Naive B cell (primary cell): Measurements from ENCODE around the gene PDAP1. TPM values are rescaled to one million over a fixed set of nuclear protein-coding genes. Genes with fewer than 3 reads are reported as not detected.
A peak's percentile ranks its signal among the peaks of the same experiment; 100 is the strongest.
"Not testable (repeated sequence)": the region's sequence is repeated elsewhere in the genome, so short reads cannot be mapped to it uniquely, and the experiment has no call there.

ENCODE experiments used
- ATAC-seq, 2 donors: fragments of 150-1000 bp; cut with Tn5 transposase; 2 replicates each; pipeline ENCODE4 v1.10.0; 2021; ENCODE audit warnings: low read depth in 2 of 2, mild to moderate bottlenecking in 2 of 2, moderate library complexity in 2 of 2
- DNase-seq: peaks from one replicate; pipeline ENCODE4 v3.0.0; 2022
- H3K27ac Mint-ChIP-seq, 6 donors: one replicate each; pipeline ENCODE4 v1.8.0; 2020 to 2022; ENCODE audit warnings: mild to moderate bottlenecking in 6 of 6, mixed read lengths in 6 of 6, moderate library complexity in 5 of 6, inconsistent platforms in 2 of 6
- H3K27me3 Mint-ChIP-seq, 3 donors: one replicate each; pipeline ENCODE4 v1.8.0; 2021 to 2022; ENCODE audit warnings: mixed read lengths in 3 of 3, mild to moderate bottlenecking in 1 of 3
- H3K36me3 Mint-ChIP-seq, 2 donors: one replicate each; pipeline ENCODE4 v1.8.0; 2020 to 2022; ENCODE audit warnings: mixed read lengths in 2 of 2, inconsistent platforms in 1 of 2, mild to moderate bottlenecking in 1 of 2
- H3K4me1 Mint-ChIP-seq, 3 donors: one replicate each; pipeline ENCODE4 v1.8.0; 2020 to 2022; ENCODE audit warnings: mixed read lengths in 3 of 3, inconsistent platforms in 1 of 3, mild to moderate bottlenecking in 1 of 3, moderate library complexity in 1 of 3
- H3K4me3 Mint-ChIP-seq, 8 donors: one replicate each; pipeline ENCODE4 v1.8.0; 2020 to 2022; ENCODE audit warnings: mild to moderate bottlenecking in 8 of 8, mixed read lengths in 8 of 8, moderate library complexity in 8 of 8, inconsistent platforms in 2 of 8
- H3K9me3 Mint-ChIP-seq, 7 donors: one replicate each; pipeline ENCODE4 v1.8.0; 2020 to 2022; ENCODE audit warnings: mixed read lengths in 7 of 7, mild to moderate bottlenecking in 5 of 7, inconsistent platforms in 2 of 7, moderate library complexity in 1 of 7
- polyA plus RNA-seq, 6 donors: library from polyadenylated mRNA; unstranded; fragments of 300-500 nt; fragmentation: Illumina TruSeq; gene quantifications; one replicate each; pipeline ENCODE4 v1.2.3, GENCODE V29; 2021; ENCODE audit warnings: low read depth in 6 of 6

Gene PDAP1
- polyA plus RNA-seq, 6 donors from 2014 or later: 23.3 to 28.5 (median 25.7) TPM

- Mint-ChIP-seq H3K4me3 (no peak overlapping the region), H3K27ac (peak overlapping the region in 4 of 6 donors; percentile 42 to 94 (median 82)), H3K36me3 (no peaks in the 10 kb centered on the region), H3K27me3 (no peaks in the 10 kb centered on the region), H3K4me1 (peaks cover 13 to 42% (median 27%) of the 10 kb centered on the region in 3 donors), H3K9me3 (no peaks in the 10 kb centered on the region)
- DNase-seq: peak; percentile 25
- peak; percentile 53 to 65 for ATAC-seq
Observed at GRCh38 chr7:99386584-99387238, 21.7 kb downstream of the PDAP1 start.

- Mint-ChIP-seq H3K27ac (peak overlapping the region in 4 of 6 donors; percentile 30 to 94 (median 68)), H3K4me1 (peaks cover 21 to 52% (median 38%) of the 10 kb centered on the region in 3 donors), H3K36me3 (no peaks in the 10 kb centered on the region), H3K4me3 (no peak overlapping the region), H3K9me3 (no peaks in the 10 kb centered on the region), H3K27me3 (no peaks in the 10 kb centered on the region)
- ATAC-seq: no peak
- no peak for DNase-seq
Observed at GRCh38 chr7:99385564-99385963, 22.8 kb downstream of the PDAP1 start.

- DNase-seq: no peak
- peak overlapping the region in 5 of 6 donors; percentile 42 to 94 (median 86) for H3K27ac Mint-ChIP-seq
- no peak for ATAC-seq
- peaks cover 28 to 62% (median 48%) of the 10 kb centered on the region in 3 donors for H3K4me1 Mint-ChIP-seq
- H3K36me3 Mint-ChIP-seq: no peaks in the 10 kb centered on the region
- H3K4me3 Mint-ChIP-seq: peak overlapping the region in 2 of 8 donors; percentile 1 to 16
- no peaks in the 10 kb centered on the region for H3K27me3 Mint-ChIP-seq
- no peaks in the 10 kb centered on the region for H3K9me3 Mint-ChIP-seq
Observed at GRCh38 chr7:99384523-99384922, 23.9 kb downstream of the PDAP1 start.

GRCh38 chr7:99383791-99384370 is 24.5 kb downstream of the PDAP1 start:
- Mint-ChIP-seq H3K4me1 (peaks cover 34 to 69% (median 55%) of the 10 kb centered on the region in 3 donors), H3K36me3 (peaks cover 0 to 5% of the 10 kb centered on the region in 2 donors), H3K9me3 (no peaks in the 10 kb centered on the region), H3K27ac (peak overlapping the region in 5 of 6 donors; percentile 56 to 94 (median 89)), H3K27me3 (no peaks in the 10 kb centered on the region), H3K4me3 (peak overlapping the region in 2 of 8 donors; percentile 1 to 5)
- ATAC-seq: no peak
- DNase-seq: no peak

GRCh38 chr7:99383203-99383602 is 25.2 kb downstream of the PDAP1 start:
- peak overlapping the region in 5 of 6 donors; percentile 41 to 94 (median 89) for H3K27ac Mint-ChIP-seq
- ATAC-seq (no peak), DNase-seq (no peak)
- peaks cover 0 to 5% of the 10 kb centered on the region in 2 donors for H3K36me3 Mint-ChIP-seq
- H3K4me3 Mint-ChIP-seq: no peak overlapping the region
- H3K9me3 Mint-ChIP-seq: no peaks in the 10 kb centered on the region
- peaks cover 34 to 73% (median 58%) of the 10 kb centered on the region in 3 donors for H3K4me1 Mint-ChIP-seq
- no peaks in the 10 kb centered on the region for H3K27me3 Mint-ChIP-seq

GRCh38 chr7:99381664-99382075 is 26.7 kb downstream of the PDAP1 start:
- Mint-ChIP-seq H3K9me3 (no peaks in the 10 kb centered on the region), H3K4me1 (peaks cover 38 to 82% (median 74%) of the 10 kb centered on the region in 3 donors), H3K27ac (peak overlapping the region in 5 of 6 donors; percentile 44 to 99 (median 99)), H3K27me3 (no peaks in the 10 kb centered on the region), H3K4me3 (peak overlapping the region in 7 of 8 donors; percentile 80 to 93 (median 89)), H3K36me3 (peaks cover 0 to 5% of the 10 kb centered on the region in 2 donors)
- ATAC-seq (no peak), DNase-seq (no peak)

- H3K27me3 Mint-ChIP-seq: no peaks in the 10 kb centered on the region
- H3K9me3 Mint-ChIP-seq: no peaks in the 10 kb centered on the region
- H3K4me3 Mint-ChIP-seq: peak overlapping the region; percentile 80 to 93 (median 87)
- H3K4me1 Mint-ChIP-seq: peaks cover 35 to 82% (median 72%) of the 10 kb centered on the region in 3 donors
- H3K27ac Mint-ChIP-seq: peak overlapping the region; percentile 94 to 99 (median 98)
- peak; percentile 82 to 87 for ATAC-seq
- peaks cover 0 to 5% of the 10 kb centered on the region in 2 donors for H3K36me3 Mint-ChIP-seq
- DNase-seq: peak; percentile 88
Observed at GRCh38 chr7:99380823-99381663, 27.4 kb downstream of the PDAP1 start.

- H3K9me3 Mint-ChIP-seq: no peaks in the 10 kb centered on the region
- peak overlapping the region; percentile 80 to 93 (median 88) for H3K4me3 Mint-ChIP-seq
- no peaks in the 10 kb centered on the region for H3K27me3 Mint-ChIP-seq
- DNase-seq: peak; percentile 83
- H3K36me3 Mint-ChIP-seq: peaks cover 0 to 5% of the 10 kb centered on the region in 2 donors
- ATAC-seq: peak; percentile 54 to 61
- H3K27ac Mint-ChIP-seq: peak overlapping the region; percentile 94 to 99 (median 98)
- H3K4me1 Mint-ChIP-seq: peaks cover 34 to 85% (median 64%) of the 10 kb centered on the region in 3 donors
Observed at GRCh38 chr7:99380032-99380822, 28.2 kb downstream of the PDAP1 start.

GRCh38 chr7:99379693-99380031 is 28.7 kb downstream of the PDAP1 start:
- H3K27me3 Mint-ChIP-seq, H3K36me3 Mint-ChIP-seq, H3K9me3 Mint-ChIP-seq, DNase-seq, ATAC-seq: not testable (repeated sequence)
- peaks cover 34 to 83% (median 59%) of the 10 kb centered on the region in 3 donors for H3K4me1 Mint-ChIP-seq
- H3K27ac Mint-ChIP-seq: peak overlapping the region; percentile 94 to 99 (median 98)
- peak overlapping the region; percentile 80 to 93 (median 88) for H3K4me3 Mint-ChIP-seq

GRCh38 chr7:99379043-99379577 is 29.3 kb downstream of the PDAP1 start:
- H3K27me3 Mint-ChIP-seq: no peaks in the 10 kb centered on the region
- DNase-seq (peak; percentile 47), ATAC-seq (no peak)
- H3K9me3 Mint-ChIP-seq: no peaks in the 10 kb centered on the region
- H3K27ac Mint-ChIP-seq: peak overlapping the region; percentile 94 to 99 (median 98)
- peak overlapping the region; percentile 80 to 93 (median 86) for H3K4me3 Mint-ChIP-seq
- H3K36me3 Mint-ChIP-seq: peaks cover 0 to 5% of the 10 kb centered on the region in 2 donors
- H3K4me1 Mint-ChIP-seq: peaks cover 32 to 78% (median 59%) of the 10 kb centered on the region in 3 donors

- ATAC-seq (peak; percentile 36 to 37), DNase-seq (peak; percentile 66)
- H3K27ac Mint-ChIP-seq: peak overlapping the region in 5 of 6 donors; percentile 15 to 94 (median 75)
- H3K27me3 Mint-ChIP-seq: no peaks in the 10 kb centered on the region
- no peaks in the 10 kb centered on the region for H3K9me3 Mint-ChIP-seq
- peaks cover 0 to 5% of the 10 kb centered on the region in 2 donors for H3K36me3 Mint-ChIP-seq
- H3K4me1 Mint-ChIP-seq: peaks cover 19 to 51% (median 39%) of the 10 kb centered on the region in 3 donors
- H3K4me3 Mint-ChIP-seq: peak overlapping the region; percentile 74 to 93 (median 82)
Observed at GRCh38 chr7:99375070-99375807, 33.2 kb downstream of the PDAP1 start.
